ENCODE measurements around the gene CAPN12.

DNA sequence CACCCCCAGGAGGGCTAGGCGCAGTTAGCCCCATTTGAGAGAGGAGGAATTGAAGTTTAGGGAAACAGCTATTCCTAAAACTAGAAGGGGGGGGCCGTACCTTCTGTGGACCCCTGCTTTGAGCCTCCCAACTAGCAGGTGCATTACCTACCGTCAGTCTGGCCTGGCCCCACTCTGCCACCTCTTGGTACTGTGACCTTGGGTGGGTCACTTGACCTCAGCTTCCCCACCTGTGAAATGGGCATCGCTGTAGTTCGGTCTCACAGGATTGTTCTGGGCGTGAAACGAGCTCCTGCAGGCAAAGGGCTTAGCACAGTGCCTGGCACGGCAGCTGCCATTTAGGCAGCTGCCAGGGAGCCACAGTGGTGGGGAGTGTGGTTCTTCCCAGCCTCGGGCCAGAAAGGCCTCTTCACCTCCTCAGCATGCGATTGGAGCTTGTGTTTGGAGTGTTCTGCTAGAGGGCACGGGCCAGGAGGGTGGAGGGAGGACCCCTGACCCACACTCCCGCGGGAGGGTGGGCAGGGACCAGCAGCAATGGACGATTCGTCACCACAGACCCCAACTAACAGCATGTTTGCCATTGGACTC is 32.0 kb downstream of the CAPN12 start:
- TF ChIP-seq, protein P1, sequence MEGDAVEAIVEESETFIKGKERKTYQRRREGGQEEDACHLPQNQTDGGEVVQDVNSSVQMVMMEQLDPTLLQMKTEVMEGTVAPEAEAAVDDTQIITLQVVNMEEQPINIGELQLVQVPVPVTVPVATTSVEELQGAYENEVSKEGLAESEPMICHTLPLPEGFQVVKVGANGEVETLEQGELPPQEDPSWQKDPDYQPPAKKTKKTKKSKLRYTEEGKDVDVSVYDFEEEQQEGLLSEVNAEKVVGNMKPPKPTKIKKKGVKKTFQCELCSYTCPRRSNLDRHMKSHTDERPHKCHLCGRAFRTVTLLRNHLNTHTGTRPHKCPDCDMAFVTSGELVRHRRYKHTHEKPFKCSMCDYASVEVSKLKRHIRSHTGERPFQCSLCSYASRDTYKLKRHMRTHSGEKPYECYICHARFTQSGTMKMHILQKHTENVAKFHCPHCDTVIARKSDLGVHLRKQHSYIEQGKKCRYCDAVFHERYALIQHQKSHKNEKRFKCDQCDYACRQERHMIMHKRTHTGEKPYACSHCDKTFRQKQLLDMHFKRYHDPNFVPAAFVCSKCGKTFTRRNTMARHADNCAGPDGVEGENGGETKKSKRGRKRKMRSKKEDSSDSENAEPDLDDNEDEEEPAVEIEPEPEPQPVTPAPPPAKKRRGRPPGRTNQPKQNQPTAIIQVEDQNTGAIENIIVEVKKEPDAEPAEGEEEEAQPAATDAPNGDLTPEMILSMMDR (IDR thresholded peaks at IDR 0.05), result no peak
- TF ChIP-seq POLR2A (IDR thresholded peaks at IDR 0.05), result no peak
- no peak for TF ChIP-seq EP300 (IDR thresholded peaks at IDR 0.05)
